ENCODE measurements around the gene HRCT1.

The HRCT1 gene

DNA sequence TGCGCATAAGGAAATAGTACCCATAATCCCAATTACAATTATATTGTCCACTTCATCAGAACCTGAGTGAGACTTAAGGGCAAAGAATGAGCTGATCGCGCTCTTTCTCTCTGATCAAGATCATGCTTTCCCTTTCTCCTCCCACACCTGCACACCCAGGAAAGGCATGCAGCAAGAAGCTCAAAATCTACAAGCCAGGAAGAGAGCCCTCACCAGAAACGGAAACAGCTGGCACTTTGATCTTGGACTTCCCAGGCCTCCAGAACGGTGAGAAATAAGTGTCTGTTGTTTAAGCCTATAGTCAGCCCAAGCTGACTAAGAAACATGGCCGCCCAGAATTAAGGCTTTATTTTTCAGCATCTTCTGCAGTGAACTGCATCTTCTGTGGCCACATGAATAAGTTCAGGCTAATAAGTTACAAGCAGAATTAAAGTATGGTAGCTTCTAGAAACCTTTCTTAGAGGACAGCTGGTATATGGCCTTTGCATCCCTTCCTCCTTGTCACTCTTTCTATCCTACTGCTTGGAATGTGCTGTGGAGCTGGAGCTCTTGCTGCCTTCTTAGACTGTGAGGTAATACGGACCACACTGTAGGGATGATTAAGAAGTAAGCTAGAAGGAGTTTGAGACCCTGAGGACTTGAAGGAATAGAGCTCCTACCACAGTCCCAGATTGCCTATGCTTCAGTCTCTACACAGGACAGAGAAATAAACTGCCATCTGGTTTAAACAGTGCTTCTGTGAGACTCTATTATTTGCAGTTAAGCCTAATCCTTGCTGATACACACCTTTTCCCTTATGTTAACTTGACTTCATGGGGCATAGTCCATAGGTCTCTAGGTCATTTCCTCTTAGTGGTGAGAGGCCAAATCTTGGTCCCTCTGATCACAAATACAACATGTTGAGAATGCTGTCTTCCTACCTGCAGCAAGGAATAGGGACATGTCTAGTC, 34.7 kb downstream of the HRCT1 start:
- DNase-seq (ENCODE audit: low read depth in 2 of 2), result no peak

DNA sequence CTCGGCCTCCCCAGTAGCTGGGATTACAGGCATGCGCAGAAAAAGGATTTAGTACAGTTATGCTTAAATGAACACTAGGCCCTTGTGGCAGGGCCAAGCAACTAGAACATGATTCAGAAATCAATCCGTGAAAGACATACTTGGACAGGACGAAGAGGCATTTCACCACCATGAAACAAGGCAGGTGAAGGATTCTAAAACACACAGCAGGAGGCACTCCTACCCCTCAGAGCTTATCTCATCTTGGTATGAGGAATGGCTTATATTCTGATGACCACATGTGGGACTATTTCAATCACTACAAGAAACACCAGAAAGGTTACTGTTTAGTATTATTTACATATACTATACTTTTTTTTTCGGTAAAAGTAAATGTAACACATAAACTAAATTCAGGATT, 36.3 kb downstream of the HRCT1 start:
- no peak for DNase-seq (ENCODE audit: low read depth in 2 of 2)

DNA sequence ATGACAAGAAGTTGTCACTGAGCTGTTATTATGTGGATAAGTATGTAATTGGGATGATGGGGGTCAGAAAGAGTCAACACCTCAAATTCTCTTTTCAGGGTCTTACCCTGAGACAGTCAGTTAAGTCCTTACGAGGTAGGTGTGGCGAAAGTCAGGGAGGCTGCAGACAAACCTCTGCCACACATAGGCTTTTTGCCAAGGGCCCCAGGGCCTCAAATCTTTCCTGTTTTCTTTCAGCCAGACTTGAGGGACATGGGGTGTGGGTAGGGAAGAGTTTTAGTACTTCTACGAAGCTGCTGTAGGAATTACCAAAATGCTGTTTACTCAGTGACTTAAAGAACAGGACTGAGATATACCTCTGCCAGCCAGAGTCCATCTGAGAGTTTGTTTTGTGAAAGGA, 38.2 kb downstream of the HRCT1 start:
- DNase-seq (ENCODE audit: low read depth in 2 of 2), result no peak

DNA sequence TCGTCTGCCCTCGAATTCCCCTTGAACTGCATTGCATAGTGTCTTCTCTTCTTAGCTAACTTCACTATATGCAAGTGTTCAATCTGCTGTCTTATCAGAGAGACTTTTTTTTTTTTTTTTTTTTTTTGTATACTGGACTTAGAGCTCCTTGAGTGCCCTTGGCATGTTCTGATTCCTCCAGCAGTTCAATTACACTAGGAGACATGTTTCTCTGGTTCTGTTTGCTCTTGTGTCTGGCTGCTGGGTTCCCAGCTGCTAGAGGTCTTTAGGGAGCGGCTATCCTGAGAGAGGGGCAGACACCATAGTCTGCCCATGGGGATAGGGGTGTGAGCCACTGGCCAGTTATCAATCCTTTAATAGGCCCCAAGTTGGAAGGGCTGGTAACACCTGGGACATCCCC, 38.8 kb downstream of the HRCT1 start:
- no peak for DNase-seq (ENCODE audit: low read depth in 2 of 2)

DNA sequence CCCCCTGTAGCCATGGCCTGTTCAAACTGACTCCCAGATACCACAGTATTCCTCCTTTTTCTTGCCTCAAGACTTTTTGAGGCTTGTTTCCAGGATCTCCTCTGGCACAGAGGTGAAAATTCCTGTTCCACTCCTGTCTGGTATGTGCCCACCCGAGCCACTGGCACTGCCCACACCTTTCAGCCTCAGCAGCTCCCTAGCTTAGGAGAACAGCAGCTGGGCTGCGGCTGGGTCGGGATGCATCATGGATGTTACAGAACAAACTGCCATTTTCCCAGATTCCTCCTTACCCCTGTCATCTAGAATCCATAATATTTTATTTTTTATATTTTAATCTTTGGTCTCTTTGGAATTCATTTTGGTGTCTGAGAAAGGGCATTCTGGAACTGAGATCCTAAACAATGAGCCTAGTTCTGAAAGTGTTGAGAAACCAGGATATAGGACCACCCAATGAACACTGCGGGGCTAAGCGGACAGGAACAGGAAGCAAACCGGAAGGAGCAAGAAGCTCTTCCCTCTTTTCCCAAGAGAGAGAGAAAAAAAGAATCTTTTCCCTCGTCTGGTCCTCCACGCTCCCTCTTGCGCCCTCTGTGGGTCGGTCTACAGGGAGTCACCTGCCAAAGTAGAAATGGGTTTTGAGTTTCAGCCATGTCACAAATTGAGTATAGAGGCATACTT, 39.5 kb downstream of the HRCT1 start:
- peak in 1 of 2 donors; percentile 36 for DNase-seq (ENCODE audit: low read depth in 2 of 2)

DNA sequence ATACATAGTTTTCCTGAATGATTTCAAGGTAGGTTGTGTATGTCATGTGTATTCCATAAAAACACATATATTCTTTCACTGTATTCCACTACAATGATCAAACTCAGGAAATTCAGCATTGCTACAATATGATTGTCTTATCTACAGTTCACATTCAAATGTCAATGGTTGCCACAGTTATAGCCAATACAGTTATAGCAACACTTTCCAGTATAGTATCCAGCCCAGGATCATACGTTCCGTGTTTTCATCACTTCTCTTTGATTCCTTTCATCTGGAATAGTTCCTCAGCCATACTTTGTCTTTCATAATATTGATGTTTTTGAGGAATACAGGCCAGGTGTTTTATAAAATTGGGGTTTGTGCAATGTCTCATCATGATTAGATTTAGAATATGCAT, 42.4 kb downstream of the HRCT1 start:
- no peak for DNase-seq (ENCODE audit: low read depth in 2 of 2)

DNA sequence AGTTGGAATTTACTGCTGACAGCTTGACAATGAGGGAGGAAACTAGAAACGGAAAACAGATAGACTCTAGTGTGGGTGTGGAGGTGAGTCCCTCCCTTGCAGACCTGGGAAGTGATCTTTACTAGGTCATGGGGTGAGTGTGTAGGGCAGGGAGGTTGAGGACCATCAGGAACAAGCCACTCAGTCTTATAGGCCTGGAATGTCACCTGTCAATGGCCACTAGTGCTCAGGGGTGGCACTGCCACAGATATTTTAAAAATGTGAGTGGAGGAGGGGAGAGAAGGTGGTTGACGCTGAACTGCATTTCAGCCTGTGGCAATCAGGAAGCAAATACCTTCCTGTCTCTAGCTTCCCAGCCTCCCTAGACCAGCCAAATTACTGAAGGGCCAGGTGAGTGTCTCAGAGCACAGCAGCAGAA, 42.9 kb downstream of the HRCT1 start:
- DNase-seq (ENCODE audit: low read depth in 2 of 2), result no peak

DNA sequence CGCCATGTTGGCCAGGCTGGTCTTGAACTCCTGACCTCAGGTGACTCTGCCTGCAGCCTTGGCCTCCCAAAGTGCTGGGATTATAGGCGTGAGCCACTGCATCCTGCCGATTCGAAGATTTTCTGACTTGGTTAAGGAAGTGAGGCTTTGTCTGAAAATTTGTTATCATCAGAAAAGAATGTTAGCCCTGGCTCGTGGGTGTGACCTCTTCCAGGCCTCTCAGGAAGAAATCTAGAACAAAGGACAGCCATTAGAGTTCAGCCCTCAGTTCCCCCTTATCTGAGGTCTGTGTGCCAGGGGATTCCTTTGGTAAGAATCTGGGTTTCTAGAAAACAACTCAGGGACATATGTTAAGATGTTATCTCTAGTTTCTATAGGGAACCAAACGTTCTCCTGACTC, 45.7 kb downstream of the HRCT1 start:
- no peak for DNase-seq (ENCODE audit: low read depth in 2 of 2)

DNA sequence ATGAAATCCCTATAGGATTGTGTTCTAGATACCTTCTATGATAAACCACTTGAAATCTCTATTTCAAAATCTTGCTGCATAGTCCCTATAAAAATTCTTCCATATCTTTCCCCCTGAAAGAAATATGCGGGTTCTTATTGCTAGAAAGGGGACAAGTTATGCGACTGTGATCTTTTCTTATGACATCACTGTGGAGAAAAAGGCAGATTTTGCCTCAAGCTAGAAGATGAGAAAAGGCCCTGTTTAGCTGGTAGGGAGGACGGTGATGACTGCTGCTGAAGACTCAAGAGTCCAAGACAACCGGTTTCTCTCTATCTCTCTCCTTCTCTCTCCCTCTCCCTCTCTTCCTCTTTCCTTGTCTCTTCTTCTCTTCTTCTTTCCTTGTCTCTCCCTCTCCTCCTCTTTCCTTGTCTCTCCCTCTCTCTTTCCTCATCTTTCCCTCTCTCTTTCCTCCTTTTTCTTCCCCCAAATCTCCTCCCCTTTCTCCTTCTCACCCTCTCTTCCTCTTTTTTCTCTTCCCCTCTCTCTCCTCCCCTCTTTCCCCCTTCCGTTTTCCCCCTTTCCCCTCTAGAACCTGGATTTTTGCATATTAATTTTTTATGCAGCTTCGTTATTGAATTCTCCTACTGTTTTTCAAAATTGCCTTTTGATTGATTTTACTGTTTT, 46.7 kb downstream of the HRCT1 start:
- no peak for DNase-seq (ENCODE audit: low read depth in 2 of 2)

DNA sequence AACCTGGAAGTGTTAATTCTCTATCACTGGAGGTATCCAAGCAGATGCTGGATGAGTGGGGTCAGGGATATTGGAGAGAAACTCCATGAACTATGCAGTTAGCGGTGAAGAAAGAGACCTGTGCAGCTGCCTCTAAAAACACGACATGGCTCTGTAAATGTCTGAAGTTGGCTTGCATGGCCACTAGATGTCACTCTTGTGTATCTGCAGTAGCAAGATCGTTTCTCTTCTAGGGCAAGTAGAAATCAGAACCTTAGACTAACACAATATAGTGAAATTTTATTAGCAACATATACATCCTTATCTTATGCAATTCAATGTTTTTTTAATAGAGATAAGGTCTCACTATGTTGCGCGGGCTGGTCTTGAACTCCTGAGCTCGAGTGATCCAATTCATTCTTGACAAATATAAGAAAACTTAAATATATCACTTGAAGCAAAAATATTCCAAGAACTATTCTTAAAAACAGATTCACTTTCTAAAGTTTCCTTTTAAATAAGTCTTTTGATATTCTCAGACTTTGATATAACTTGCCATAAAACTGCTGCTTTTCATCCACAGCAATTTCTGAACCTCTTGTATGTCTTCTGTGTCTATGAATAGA, 49.0 kb downstream of the HRCT1 start:
- DNase-seq (ENCODE audit: low read depth in 2 of 2), result no peak

DNA sequence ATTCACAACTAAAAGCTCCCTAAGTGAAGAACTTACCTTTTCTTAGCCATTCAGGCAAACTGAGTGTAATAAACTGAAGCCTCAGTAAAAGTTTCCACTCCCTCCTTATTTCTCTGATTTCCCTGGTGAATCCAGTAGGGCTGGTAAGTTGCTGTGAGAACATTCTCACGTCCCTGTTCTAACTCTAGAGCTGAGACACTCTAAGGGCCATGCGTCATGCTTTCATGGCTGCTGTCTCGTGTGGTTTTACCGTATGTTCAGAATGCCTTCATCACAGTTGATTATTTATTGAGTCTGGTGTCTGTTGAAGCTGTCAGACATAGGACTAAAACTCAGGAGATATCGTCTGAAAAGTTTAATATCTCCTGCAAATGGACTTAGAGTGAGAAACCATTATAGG, 50.6 kb downstream of the HRCT1 start:
- no peak for DNase-seq (ENCODE audit: low read depth in 2 of 2)

Measured in stimulated activated CD8-positive, alpha-beta memory T cell treated with anti-CD3 and anti-CD28 coated beads, Interleukin-15, amount 100 ng/mL, for 48 hours (primary cell).